ENCODE measurements around the gene CFAP410.
"Not testable (repeated sequence)": the region's sequence is repeated elsewhere in the genome, so short reads cannot be mapped to it uniquely, and the experiment has no call there.

The CFAP410 gene

DNA sequence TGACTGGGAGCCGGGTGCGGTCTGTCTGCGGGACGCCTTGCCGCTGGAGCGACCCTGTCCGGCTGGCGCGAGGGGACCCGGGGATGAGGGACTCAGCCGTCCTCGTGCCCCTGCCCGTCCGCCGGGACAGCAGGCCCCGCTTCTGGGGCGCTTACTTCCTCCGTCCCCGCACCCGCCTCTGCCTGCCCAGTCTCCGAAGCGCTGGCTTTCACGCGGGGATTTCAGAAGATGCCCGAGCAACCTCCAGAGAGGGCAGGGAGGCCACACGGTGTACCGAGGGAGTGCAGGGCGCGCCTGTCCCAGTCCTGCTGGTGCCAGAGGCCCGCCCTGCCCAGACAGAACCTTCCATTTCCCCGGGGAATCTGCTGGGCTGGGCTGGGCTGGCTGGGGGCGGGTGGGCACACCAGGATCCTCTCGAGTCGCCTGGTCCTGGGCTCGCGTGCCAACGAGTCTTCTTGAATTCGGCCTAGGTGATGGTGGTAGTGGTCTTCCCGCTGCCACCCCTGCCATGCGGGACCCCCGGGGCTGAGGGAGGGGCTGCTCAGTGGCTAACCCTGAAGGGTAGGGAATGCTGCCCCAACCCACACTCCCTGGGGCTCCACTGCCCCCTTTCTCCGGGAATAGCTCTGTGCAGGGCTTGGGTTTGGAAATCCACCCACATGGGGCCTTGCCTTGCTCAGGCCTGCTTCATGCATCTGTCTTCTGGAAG, 11.7 kb upstream of the CFAP410 start:
- peak in 1 of 2 donors; percentile 17 for DNase-seq

DNA sequence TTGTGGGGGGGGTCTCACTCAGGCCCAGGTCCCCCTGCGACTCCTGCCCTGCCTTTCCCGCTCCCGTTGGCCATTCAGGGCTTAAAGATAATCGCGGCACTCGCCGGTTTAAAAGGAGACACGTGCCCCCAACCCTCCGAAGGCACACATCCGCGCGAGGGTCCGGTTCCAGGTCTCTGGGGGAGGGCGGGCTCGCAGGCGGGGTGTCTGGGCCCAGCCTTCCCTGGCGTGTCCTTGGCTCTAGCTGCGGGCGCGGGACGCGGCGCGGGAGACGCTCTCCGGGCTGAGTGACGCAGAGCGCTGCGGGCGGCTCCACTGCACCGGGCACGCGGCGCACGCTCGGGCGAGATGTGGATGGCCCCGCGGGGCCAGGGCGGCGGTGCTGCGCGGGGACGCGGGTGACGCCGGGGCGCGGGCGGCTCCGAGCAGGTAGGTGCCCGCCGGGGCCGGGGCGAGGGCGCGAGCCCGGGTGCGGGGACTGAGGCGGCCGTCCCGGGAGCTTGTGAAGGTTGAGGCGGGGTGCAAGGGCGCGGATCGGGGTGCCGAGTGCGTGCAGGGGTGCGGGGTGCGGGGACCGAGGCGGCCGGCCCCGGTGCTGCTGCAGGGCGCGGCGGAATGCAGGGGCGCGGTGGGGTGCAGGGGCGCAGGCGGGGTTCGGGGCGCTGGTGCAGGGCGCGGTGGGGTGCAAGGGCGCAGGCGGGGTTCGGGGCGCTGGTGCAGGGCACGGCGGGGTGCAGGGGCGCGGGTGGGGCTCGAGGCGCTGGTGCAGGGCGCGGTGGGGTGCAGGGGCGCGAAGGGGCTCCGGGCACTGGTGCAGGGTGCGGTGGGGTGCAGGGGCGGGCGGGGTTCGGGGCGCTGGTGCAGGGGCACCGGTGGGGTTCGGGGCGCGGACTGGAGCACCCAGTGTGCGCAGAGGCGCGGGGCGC, 10.9 kb upstream of the CFAP410 start:
- DNase-seq = no peak

DNA sequence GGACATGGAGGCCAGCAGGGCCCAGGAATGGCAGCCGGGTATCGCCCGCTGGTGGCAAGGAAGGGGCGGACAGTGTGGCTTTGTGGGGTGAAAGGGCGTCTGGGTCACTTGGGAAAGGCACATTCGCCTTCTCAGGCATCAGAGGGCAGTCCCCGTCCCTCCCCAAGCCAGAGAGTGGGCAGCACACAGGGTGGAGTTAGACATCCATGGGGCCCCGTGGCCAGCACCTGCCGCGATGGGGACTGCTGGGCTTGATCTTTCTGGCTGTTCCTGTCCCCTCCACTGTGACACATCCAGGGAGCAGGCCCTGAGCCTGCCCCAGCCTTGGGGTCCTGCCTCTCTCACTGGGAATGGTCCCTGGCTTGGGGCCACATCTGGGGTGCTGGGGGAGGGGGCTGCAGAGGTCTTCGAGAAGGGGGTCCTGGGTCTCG, 10.2 kb upstream of the CFAP410 start:
- no peak for DNase-seq

DNA sequence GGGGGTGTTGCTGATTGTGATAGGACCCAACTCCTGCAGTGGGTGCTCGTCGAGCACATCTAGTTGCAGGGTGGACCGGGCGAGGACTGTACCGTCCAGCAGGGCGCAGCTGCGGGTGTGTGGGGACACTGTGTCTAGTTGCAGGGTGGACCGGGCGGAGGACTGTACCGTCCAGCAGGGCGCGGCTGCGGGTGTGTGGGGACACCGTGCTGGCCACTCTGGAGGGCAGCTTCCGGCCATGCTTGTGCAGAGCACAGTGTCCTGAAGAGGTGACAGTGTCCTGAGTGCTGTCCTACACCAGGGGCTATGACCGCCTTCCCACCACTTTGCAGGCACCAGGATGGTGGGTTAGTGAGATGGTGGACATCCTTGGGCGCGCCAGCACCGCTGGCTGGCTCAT, 9.7 kb upstream of the CFAP410 start:
- no peak for DNase-seq

DNA sequence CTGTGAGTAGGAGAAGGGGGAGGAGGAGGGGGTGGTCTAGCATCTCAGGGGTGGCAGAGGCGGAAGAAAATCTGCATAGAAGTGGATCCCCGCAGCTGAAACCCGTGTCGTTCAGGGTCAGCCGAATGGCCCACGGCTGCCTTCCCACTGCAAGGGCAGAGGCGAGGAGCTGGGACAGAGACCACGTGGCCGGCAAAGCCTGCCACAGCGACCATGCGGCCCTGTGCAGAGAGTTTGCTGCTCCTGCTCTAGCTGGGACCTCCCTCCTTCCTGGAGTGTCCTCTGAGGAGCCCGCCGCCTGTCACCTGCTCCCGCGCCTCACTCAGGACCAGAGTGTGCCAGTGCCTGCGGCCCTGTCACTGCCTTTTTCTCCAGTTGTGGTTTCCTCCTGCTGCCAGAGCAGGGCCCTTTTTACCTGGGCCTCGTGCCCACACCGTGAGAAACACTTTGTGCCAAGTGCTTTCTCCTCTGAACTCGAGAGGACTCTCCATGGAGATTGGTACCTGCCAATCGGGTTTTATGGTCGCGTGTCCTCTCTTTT, 8.8 kb upstream of the CFAP410 start:
- no peak for DNase-seq

DNA sequence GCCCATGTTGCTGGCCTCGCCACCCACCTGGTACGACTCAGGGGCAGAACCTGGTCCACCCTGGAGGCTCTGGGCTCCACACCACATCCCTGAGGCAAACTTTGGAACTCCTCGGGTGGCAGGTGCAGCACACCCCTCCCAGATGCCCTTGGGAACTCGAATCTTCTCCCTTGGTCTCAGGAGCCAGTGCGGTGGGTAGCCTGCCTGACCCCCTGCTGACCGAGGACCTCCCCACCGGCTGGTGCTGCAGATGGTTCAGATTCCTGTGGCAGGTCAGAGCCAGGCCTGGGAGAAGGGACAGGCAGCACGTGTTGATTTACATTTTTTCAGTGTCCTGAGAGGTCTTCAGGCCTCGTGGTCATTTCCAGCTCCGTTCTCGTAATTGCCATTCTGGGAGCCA, 6.3 kb upstream of the CFAP410 start:
- DNase-seq = no peak

DNA sequence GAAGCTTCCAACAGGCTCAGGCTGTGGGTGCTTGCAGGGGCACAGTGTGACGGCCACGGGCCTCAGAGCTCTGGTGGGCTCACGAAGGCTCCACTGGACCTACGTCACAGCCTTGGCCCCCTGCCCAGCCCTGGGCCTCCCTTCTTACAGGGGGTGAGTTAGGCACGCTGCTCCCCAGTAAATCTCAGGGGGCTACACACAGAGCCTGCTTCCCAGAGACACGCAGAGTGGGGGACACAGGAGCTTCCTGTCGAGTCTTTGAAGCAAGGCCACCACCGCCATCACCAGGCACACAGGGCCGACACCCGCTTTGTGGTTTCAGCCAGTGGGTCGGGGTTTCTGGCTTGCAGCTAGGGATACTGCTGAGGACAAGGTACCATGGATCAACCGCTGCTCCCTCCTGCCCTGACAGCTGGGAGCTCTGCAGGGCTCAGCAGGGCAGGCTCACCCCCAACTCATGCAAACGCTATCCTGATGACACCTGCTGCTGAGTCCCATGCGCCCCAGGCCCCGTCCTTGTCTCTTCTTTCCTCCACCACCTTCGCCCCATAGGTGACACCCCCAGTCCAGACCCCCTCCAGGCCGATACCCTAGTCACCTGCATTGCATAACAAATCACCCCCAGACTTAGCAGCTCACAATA, 5.5 kb upstream of the CFAP410 start:
- DNase-seq = no peak

DNA sequence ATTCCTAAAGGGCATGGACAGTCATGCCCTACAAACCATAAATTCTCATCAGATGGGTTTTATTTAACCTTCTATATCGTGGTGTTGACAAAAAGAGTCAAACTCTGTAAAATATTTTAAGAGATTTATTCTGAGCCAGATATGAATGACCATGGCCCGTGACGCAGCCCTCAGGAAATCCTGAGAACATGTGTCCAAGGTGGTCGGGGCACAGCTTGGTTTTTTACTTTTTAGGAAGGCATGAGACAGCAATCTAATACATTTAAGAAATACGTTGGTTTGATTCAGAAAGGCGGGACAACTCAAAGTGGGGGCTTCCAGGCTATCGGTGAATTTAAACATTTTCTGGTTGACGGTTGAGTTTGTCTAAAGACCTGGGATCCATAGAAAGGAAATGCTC, 3.8 kb upstream of the CFAP410 start:
- not testable (repeated sequence) for DNase-seq

DNA sequence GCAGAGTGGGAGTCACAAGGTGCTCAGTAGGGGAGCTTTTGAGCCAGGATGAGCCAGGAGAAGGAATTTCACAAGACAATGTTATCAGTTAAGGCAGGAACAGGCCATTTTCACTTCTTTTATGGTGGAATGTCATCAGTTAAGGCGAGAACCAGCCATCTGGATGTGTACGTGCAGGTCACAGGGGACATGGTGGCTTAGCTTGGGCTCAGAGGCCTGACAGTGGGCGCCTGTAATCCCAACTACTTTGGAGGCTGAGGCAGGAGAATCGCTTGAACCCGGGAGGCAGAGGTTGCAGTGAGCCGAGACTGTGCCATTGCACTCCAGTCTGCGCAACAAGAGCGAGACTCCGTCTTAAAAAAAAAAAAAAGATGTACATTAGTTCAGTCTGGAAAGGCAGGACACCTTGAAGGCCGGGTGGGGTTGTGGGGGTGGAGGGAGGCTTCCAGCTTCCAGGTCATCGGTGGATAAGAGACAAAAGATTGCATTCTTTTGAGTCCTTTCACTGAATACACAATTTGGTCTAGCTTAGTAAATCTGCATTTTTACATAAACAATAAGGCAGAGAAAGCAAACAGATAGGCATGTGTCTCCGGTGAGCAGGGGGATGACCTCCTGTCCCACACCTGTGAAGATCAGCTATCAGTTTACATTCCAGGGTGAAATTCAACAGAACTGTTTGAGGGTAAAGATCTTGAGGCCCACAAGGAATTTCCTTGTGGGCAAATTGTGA, 2.7 kb upstream of the CFAP410 start:
- DNase-seq = not testable (repeated sequence)

DNA sequence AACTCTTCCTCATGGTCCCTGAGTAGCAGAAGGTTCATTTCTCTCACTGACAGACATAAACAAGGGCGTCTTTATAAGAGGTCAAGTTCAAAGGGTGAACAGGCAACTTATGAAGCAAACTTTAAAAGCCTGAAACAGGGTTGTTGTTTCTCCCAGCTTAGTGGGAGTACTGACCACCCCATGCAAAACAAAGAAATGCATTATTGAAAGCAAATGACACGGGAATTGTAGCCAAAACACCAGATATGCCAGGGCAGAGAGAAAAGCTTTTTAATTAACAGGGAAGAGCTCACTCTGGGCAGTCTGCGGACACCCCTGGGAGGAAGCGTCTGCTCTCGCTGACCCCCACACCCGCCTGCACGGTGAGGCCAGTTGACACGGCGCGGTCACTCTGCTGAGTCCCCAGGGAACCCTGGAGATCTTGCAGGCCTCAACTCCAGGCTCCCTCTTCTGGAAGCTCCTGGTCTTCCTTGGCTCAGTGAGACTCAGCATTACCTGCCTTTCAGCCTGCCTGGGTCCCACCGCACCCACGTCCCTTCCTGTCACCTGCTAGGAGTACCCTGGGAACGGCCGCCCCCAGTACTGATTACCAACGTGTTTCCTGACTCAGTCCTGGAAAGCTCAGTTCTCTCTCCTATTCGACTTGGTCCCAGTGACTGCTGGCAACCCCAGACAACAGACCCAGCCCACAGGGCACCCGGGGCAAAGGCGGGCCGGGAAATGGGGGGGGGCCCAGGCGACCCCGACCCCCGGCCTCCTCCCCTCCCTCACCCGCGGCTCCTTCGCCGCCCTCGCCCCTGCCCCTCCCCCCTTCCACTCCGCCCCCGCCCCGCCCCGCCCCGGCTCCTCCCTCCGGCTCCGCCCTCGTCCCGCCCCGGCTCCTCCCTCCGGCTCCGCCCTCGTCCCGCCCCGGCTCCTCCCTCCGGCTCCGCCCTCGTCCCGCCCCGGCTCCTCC, 972 bp downstream of the CFAP410 start:
- DNase-seq = peak in 1 of 2 donors; percentile 34

DNA sequence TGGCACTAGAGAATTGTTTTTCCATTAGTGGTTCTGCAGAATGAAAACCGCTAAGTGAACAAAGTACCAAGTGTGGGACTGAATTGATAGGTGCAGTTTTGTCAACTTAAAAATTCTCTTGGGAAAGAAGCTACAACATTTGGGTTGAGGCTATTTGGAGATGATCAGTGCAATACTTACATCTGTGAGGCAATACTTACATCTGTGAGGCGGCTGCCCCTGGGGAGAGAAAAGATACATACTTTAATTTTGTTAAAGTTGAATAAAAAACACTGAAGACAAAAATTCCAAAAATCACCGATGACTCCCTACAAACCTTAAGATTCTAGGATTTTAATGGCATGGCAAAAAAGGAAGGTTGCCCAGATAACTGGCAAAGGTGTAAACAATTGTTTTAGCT, 1.7 kb downstream of the CFAP410 start:
- no peak for DNase-seq

DNA sequence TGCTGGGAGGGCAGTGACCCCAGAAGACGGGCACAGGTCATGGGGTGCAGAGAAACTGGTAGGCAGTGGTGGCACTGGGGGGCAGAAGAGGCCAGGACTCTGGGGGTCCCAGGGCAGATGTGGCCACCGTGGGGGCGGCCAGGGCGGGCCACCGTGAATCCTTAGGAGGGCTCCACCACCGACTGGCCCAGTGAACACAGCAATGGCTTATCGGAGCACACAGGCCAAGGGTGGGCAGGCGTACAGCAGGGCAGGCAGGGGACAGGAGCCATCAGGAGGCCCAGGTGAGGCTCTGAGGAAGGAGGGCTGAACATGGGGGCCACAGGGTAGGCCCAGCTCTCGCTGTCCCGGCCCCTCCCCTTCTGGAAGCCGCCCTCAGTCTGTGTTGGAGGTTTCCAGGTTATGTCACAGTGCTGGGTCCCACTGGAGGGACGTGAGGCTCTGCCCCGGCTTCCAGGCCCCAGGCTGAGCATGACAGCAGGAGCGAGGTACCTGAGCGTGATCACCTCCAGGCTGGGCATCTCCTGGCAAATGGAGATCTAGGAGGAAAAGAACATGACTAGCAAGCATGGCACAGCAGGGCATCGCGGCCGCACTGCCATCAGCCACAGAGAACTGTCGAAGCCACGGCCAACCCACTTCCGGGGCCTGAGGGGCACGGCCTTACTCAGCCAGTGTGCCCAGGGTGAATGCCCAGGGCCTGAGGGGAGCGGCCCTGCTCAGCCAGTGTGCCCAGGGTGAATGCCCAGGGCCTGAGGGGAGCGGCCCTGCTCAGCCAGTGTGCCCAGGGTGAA, 3.7 kb downstream of the CFAP410 start:
- no peak for DNase-seq

DNA sequence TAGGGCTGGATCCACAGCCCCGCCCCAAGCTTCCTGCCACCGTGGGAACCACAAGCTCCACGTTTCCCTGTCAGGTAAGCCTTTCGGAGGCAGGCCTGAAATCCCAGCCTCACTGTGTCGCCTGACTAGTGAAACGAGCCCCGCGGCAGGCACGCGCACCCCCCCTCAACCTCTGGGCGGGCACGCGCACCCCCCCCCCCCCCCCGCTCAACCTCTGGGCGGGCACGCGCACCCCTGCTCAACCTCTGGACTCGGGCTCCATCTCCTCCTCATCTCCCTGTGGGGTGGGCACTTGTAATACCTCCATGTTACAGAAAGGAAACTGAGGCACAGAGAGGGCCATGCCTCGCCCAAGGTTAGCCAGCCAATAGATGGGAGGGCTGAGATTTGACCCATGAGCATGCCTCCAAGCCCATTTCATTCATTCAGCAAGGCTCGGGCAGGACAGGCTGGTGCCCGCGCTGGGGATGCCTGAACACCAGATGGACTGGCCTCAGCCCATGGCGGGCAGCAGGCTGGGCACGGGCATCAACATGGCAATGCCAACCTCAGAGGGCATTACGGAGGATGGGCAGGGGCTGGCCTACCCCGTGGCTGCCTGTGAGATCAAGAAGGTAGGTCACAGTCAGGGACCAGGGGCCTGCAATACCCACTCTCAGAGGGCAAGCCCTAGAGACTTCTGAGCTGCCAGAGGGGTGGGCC, 4.7 kb downstream of the CFAP410 start:
- DNase-seq = no peak

DNA sequence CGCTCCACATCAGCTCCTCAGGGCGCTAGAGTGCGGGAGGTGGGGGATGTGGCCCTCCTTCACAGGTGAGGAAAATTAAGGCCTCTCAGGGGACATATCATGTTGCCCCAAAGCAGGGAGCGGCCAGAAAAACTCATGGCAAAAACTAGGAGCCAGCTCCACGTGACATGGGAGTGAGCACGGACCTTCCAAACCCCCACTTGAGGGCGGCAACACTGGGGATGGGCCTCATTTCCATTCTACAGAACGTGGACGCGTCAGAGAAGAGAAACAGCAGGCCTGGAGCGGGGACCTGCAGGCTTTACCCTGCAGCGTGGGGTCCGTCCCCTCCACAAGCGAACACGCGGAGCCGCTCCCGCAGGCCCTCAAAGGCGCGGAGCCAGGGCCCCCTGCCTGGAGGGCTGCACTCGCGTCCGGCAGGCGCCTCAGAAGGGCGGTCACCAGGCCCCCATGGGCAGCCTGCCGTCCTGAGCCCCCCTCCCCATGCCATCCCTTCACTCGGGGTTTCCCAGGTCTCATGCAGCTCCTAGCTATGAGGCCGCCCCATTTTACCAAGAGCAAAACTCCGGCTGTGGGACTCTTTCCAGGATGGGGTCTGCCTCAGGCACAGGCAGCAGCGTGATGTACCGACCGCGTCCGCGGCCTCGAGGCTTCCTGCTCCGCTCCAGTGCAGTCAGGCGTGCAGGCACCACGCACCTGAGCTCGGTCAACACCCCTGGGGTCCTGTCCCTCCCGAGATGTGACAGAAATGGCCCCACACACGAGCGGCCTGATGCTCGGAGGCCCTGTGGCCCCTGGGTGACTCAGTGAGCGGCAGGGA, 5.5 kb downstream of the CFAP410 start:
- DNase-seq = no peak

DNA sequence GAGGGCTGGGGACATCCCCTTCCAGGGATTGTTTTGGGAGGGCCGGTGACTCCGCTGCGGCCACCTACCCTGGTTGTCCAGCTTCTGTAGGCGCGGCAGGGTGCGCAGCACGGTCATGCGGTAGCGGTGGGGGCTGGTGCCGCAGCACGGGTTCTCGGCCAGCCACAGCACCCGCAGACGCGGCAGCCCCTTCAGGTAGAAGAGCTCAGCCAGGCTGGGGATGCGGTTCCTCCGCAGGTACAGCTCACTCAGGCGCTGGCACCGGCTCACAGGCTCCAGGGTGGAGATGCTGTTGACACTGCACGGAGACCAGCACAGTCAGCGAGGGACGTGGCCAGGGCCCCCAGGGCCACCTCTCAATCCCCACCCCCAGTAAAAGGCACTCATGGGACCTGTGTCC, 6.2 kb downstream of the CFAP410 start:
- no peak for DNase-seq

DNA sequence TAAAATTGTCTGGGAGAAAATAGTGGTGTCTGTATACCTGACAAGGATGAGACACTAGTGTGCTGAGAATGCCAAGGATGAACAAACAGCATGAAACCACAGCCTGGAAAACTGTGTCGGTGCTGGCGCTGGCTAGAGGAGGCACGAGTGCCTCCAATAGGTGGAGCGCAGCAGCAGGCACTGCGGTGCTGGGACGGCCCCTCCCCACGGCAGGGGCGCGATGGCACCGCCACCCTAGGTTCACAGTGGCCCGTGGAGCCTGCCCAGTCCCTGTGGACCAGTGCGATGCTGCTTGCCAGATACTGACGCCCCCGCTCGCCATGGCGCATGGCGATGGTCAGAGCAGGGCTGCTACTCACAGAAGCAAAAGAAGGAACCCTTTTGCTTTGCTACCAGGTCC, 6.8 kb downstream of the CFAP410 start:
- no peak for DNase-seq

DNA sequence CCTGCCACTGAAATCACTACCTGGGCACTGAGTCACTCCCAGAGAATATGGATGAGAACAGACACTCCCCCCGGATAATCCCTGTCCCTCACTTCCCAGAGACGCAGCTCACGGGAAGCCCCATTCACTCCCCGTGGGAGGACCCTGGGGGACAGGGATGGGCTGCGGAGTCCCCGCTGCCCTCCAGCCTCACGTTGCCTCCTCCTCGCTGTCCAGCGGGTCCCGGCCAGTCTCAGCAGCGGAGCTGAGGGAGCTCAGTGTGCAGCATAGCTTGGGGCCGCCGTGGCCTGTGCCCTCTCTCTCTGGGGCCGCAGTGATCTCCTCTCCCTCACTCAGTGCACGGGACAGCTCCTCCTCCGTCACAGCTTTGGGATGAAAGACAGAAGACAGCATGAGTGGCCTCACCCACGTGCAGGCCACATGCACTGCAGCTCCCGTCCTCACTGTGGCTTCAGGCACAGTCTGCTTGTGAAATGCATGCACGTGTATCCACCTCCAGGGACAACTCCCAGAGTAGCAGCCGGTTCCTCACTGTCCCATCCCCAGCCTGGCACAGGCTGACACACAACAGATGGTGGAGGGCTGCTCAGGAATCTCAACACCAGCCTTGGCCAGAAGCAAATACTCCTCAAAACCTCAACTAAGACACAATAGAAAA, 7.4 kb downstream of the CFAP410 start:
- DNase-seq = peak in 1 of 2 donors; percentile 6

DNA sequence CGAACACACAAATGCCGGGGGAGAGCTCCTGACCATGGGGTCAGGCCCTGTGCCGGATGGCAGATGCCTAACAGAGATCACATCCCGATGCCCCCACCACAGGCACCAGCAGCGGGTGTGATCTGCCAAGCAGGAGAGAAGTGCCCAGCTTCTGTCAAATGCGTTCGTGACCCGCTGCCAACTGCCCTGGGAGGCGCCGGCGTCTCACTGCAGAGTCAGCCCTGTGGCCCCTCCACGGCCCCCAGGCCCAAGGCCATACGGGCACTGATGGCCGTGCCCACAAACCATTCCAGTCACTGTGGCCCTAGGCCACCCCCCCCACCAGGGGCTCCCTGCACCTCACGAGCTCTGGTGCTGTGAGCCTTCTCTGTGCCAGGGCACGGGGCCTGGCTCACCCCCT, 8.0 kb downstream of the CFAP410 start:
- no peak for DNase-seq

All from inflammatory macrophage treated with lipopolysaccharide for 1 hour (primary cell).